Measurements from ENCODE around the gene ITSN2.
"Not testable (repeated sequence)": the region's sequence is repeated elsewhere in the genome, so short reads cannot be mapped to it uniquely, and the experiment has no call there.

Gene ITSN2

DNA sequence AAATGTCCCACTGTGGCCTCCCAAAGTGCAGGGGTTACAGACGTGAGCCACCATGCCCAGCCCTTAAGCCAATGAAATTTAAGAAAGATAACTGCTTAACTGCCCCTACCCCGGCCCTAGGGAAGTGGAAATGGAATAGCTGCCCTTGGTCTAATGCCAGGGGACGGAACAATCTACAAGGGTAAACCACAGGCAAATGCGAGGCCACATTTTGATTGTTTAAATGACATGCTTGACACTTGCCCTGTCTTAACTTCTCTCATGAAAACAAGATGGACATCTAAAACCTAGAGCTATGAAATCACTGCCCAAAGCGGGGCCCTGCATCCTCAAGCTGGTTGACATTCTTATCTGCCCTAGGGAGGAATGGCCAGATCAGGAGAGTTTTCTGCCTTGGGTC is 5.5 kb upstream of the ITSN2 start:
- no peak overlapping the region for H3K4me3 ChIP-seq (ENCODE audit: low read depth, low read length)
- DNase-seq (ENCODE audit: low read depth): no peak

DNA sequence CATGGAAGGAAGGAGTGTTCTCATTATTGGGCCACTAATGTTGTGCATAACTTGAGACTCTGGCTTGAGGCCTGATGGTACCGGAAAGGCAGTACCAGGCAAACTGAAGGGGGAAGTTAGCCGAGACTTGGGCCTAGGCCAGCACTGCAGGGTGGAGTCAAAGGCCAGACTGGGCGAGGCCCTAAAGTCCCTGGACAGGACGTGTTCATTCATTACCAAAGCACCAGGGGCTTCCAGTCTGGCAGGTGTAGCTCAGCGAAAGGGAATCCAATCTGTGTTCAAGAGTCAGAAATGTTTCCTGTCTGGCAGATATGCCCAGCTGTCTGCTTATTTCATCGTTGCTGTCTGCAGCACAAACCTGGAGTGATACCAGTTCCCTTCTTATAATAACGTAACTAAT is 4.7 kb upstream of the ITSN2 start:
- H3K4me3 ChIP-seq (ENCODE audit: low read depth, low read length): no peak overlapping the region
- DNase-seq (ENCODE audit: low read depth): no peak

DNA sequence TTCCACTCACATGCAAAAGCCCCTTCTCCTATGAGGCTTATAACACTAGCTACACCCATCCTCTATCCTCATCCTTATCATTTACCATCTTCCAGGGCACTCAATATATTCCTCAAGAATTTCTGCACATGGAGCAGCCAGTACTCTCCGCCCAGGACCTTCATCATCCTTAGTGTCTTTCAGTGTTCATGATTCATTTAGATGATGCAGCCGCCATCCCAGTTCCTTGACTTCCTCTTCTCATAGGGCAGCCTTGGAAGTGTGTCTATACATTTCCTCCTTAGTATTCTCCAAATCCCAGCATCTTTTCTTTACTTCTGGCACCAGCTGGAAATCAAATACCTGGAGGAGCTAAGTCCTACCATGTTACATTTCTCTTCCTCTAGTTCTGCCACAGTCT is 3.0 kb upstream of the ITSN2 start:
- H3K4me3 ChIP-seq (ENCODE audit: low read depth, low read length): no peak overlapping the region
- DNase-seq (ENCODE audit: low read depth): no peak

DNA sequence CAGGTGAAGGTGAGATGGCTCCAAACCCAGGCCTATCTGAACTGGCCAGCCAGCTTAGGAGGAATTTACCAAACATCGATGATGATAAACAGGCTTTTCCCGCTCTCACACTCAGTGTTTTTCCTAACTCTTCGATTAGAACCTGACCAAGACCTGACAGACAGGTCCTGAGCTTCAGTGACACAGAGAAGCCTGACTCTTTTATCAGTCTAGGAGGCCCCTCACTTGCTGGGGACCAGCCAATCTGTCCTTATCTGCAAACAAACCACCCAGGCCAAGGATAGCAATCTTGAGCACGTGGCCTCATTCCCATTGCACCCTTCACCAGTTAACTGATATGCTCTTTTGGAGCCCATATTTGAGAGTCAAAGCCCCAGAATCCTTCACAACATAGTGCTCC is 1.9 kb upstream of the ITSN2 start:
- H3K4me3 ChIP-seq (ENCODE audit: low read depth, low read length): no peak overlapping the region
- DNase-seq (ENCODE audit: low read depth): no peak

DNA sequence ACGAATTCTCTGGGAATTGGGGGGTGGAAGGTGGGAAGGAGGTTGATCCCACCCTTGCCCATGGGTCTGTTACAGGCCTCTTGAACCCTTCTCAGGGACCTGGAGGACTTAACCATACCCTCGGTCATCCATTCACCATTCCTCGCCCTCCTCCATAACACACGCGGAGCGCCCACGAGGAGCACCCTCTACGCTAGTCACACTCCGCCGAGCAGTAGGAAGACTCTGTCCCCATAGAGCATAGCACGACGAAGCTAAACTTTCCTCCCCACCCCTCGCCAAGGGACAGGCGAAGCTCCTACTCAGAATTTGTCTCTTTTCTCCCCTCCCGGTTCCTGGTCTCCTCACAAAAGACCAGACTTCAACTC is 611 bp upstream of the ITSN2 start:
- H3K4me3 ChIP-seq (ENCODE audit: low read depth, low read length): peak overlapping the region; percentile 85
- no peak for DNase-seq (ENCODE audit: low read depth)

DNA sequence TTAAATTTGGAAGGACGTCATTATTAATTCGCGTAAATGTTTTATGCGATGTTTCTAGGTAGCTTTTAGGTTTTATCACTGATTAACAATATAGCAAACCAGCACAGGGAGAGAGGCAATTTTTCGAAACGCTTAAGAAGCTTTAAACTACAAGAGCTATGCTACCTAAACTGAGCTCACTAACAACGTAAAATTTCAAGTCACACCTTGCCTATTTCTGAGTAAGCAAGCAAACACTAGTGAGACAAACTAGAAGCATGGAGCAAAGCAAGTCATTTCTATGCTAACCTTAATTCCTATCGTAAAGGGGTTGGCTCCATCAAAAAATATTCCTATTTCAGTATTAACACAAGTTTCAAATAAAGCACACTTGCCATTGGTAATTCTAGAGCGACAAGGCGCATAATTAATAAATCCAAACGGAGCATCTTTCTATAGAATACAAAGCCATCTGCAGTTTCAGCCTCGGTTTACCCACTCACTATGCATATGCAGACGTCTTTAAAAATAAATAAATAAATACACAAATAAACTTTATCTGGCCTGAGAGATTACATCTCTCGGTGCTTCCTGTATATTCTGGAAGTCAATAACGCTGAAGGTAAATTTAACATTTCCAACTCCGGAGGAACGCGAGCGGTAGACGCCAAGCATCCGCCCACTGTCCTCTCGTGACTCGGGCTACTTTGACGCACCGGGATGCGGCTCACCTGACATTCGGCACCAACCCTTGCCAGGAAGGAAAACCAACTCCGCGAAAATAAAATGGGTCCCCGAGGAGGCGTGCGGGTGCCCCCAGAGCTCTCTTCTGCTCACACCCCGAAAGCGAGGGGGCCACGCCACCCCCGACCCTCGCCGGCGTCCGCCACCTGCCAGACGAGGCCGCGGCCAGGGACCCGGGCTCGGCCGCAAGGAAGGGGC is 947 bp downstream of the ITSN2 start:
- DNase-seq (ENCODE audit: low read depth): no peak
- H3K4me3 ChIP-seq (ENCODE audit: low read depth, low read length): peak overlapping the region; percentile 85

DNA sequence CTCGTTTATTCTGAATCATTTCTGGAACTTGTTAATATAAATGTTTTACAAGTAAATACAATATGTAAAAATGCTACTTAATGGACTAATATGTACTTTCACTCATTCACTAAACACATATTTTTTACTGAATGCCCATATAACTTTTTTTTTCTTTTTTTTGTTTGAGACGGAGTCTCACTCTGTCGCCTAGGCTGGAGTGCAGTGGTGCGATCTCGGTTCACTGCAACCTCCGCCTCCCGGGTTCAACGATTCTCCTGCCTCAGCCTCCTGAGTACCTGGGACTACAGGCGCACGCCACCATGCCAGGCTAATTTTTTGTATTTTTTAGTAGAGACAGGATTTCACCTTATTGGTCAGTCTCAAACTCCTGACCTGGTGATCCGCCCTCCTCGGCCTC is 2.6 kb downstream of the ITSN2 start:
- not testable (repeated sequence) for DNase-seq (ENCODE audit: low read depth); H3K4me3 ChIP-seq (ENCODE audit: low read depth, low read length)

DNA sequence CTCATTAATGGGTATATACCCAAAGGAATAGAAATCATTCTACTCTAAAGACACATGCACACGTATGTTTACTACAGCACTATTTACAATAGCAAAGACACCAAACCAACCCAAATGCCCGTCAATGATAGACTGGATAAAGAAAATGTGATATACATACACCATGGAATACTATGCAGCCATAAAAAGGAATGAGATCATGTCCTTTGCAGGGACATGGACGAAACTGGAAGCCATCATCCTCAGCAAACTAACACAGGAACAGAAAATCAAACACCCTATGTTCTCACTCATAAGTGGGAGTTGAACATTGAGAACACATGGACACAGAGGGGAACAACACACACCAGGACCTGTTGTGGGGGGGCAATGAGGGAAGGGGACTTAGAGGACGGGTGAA is 3.2 kb downstream of the ITSN2 start:
- not testable (repeated sequence) for DNase-seq (ENCODE audit: low read depth); H3K4me3 ChIP-seq (ENCODE audit: low read depth, low read length)

DNA sequence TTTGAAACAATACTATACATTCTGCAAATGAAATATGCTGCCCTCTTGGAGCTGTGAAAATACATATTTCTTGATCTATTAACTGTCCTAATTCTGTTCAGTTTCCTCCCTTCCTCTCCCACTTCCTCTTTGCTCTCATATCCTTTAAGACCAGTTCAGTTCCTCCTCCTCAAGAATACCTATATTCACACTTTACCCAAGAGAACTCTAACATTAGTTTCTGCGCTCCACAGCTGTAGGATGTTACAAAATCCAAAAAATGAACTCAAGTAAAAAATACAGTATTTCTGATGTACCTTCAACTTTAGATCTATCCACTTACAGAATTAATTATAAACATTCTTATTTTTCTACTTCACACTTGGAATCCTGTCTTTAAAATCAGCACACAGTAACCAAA is 5.4 kb downstream of the ITSN2 start:
- no peak for DNase-seq (ENCODE audit: low read depth)
- no peak overlapping the region for H3K4me3 ChIP-seq (ENCODE audit: low read depth, low read length)

DNA sequence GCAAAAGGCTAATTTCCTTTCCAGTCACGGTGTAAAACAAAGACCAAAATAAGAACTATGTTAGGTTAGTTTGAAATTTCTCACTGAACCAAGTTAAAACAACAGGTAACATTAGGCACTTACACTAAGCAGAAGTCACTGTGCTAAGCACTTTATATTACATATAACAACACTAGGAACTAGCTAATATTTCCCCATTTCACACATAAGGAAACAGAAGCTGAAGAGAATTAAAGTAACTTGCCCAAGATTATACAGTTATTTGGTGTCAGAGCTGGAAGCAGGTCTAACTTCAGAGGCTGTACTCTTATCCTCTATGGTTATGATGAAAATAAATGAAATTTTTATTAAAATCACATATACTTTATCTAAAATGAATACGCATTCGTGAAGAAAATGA is 5.9 kb downstream of the ITSN2 start:
- no peak overlapping the region for H3K4me3 ChIP-seq (ENCODE audit: low read depth, low read length)
- no peak for DNase-seq (ENCODE audit: low read depth)

DNA sequence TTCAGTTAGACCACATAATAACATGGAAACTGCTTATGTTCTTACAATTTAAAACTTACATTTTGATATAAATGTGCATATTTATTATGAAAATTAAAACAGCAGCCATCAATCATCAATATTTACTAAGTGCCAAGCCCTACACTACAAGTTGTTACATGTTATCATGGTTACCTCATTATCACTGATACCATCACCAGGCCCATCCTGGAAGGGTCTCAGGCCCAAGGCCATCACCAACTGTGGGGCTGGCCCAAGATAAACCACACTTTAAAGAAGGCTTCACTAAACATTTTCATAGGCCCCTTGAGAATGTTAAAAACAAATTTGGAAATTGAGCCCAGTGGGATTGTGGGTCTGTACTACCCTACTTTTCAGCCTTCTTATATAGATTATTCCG is 6.4 kb downstream of the ITSN2 start:
- H3K4me3 ChIP-seq (ENCODE audit: low read depth, low read length): no peak overlapping the region
- no peak for DNase-seq (ENCODE audit: low read depth)

DNA sequence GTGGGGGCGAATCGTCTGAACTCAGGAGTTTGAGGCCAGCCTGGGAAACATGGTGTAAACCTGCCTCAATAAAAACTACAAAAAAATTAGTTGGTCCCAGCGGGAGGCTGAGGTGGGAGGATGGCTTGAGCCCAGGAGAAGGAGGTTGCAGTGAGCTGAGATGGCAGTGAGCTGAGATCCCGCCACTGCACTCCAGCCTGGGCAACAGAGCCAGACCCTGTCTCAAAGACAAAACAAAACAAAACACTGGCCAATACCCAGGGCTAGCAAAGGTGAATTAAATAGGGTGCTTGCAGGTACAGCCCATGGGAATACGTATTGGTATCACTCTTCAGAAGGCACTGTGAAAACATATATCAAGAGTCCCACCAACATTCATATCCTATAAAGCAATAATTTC is 7.0 kb downstream of the ITSN2 start:
- no peak for DNase-seq (ENCODE audit: low read depth)
- no peak overlapping the region for H3K4me3 ChIP-seq (ENCODE audit: low read depth, low read length)

DNA sequence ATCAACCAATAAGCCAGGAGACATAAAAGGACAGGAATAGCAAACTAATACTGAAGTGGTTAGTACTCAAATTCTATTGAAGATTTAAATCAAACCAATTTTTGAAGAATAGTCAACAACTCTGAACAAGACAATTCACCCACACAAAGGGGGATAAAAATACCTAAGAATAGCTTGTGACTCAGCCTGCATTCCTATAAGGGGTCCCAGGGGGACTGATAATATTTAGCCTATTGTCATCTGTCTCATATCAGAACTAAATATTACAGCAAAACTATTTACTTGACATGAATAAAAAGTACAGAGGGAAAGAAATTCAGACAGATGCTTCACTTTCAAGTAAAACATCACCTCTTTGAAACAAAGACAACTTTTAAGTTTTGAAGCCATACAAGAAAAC is 7.7 kb downstream of the ITSN2 start:
- H3K4me3 ChIP-seq (ENCODE audit: low read depth, low read length): no peak overlapping the region
- no peak for DNase-seq (ENCODE audit: low read depth)

DNA sequence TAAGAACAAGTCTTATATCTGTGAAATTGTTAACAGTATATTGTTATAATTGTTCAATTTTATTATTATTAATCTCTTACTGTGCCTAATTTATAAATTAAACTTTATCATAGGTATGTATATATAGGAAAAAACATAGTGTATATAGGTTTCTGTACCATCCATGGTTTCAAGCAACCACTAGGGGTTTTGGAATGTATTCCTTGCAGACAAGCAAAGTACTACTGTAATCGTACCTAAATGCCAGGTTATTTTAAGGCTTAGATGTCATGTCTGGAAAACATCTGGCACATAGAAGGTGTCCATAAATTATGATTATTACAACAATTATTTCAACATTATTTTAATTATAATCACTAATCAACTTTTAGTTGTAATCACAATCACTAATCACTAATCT is 8.4 kb downstream of the ITSN2 start:
- H3K4me3 ChIP-seq (ENCODE audit: low read depth, low read length): no peak overlapping the region
- no peak for DNase-seq (ENCODE audit: low read depth)

DNA sequence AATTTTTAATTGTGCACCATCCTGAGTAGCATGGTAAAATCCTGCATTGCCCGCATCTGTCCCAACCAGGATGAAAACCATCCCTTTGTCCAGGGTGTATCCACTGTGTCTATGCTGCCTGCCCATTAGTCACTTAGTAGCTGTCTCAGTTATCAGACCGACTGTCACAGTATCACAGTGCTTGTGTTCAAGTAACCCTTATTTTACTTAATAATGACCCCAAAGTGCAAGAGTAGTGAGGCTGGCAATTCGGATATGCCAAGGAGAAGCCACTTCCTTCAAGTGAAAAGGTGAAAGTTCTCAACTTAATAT is 8.8 kb downstream of the ITSN2 start:
- no peak overlapping the region for H3K4me3 ChIP-seq (ENCODE audit: low read depth, low read length)
- no peak for DNase-seq (ENCODE audit: low read depth)

DNA sequence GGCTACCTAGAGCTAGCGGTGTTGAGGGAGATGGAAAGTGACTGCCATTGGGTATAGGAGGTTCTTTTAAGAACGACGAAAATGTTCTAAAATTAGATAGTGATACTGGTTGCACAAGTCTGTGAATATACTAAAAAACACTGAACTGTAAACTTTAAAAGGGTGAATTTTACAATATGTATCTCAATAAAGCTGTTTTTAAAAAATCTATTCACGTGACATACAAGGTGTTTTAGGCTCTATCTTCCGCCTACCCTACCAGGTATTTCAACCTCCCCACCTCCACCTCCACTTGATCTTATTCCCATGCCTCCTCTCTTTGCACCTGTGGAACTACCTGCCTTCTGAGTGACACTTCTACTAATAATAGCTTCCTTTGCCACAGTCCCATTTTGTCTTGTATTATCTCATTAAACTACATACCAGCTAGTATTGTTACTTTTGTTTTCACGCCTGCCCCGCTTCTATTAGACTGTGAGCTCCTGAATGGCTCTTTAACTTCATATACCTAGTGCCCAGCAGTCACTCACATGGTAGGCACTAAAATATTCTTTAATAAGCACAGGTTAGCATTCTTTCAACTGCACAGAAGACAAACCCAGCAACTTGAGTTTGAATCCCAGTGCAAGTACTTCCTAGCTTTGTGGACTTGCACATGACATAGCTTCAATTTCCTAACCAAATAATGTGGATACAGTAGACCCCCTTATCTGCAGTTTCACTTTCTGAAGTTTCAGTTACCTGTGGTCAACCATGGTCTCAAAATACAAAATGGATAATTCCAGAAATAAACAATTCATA is 9.3 kb downstream of the ITSN2 start:
- DNase-seq (ENCODE audit: low read depth): no peak
- H3K4me3 ChIP-seq (ENCODE audit: low read depth, low read length): no peak overlapping the region

DNA sequence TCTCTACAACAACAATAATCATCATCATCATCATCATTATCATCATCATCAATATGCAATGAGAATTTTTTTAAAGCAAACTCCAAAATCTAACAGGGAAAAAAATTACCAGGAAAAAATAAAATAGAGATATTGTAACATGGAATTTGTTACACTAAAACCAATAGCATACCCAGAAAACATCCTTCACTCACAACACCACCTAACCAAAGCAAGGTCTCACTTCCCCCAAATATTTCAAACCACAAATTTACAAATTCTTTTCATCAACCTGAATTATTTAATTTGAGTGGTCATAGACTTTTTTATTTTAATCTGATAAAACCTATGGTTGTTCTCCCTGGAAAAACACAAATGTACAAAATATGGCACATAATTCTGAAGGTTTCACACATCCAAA is 11.2 kb downstream of the ITSN2 start:
- no peak for DNase-seq (ENCODE audit: low read depth)
- H3K4me3 ChIP-seq (ENCODE audit: low read depth, low read length): no peak overlapping the region

DNA sequence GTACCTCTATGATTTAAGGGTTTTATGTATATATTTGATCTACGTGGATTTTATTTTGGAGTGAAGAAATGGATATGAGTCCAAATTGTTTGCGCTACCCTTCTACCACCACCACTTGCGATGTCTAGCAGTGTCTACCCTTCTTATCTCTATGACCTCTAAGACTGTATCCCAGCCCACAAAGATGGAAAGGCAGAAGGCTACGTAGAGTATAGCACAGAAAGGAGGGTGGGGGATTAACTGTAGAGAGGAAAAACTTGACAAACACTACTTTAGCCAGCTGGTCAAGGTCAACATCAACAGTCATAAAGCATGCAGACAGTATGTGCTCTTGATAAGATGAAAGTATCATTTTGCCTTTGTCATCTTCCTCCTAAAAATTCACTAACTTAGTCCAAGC is 14.4 kb downstream of the ITSN2 start:
- no peak overlapping the region for H3K4me3 ChIP-seq (ENCODE audit: low read depth, low read length)
- no peak for DNase-seq (ENCODE audit: low read depth)

DNA sequence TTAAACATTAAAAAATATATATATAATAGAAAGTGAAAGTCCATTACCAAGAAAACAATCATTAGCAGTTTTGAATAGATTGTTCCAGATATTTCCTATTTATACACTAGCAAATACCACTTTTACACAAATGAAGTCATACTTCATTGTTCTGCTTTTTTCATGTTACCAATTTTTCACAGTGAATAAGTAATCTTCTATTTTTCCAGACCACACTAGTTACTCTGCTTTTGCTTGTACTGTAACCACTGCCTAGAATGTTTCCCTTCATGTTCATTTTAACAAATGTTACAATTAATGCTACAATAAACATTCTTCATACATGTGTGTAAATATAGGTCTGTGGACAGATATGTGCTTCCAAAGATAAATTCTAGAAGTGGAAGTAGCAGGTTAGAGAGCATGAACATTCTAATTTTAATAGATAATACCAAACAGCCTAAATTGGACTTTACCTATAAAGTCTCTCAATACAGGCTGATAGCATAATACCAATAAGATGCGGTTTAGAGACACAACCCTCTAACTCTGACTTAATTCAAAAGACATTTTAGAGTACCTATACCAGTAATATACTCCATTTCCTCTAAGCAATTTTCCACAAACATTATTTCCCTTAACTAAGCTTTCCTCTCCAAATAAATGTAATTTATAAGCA is 17.0 kb downstream of the ITSN2 start:
- no peak for DNase-seq (ENCODE audit: low read depth)

DNA sequence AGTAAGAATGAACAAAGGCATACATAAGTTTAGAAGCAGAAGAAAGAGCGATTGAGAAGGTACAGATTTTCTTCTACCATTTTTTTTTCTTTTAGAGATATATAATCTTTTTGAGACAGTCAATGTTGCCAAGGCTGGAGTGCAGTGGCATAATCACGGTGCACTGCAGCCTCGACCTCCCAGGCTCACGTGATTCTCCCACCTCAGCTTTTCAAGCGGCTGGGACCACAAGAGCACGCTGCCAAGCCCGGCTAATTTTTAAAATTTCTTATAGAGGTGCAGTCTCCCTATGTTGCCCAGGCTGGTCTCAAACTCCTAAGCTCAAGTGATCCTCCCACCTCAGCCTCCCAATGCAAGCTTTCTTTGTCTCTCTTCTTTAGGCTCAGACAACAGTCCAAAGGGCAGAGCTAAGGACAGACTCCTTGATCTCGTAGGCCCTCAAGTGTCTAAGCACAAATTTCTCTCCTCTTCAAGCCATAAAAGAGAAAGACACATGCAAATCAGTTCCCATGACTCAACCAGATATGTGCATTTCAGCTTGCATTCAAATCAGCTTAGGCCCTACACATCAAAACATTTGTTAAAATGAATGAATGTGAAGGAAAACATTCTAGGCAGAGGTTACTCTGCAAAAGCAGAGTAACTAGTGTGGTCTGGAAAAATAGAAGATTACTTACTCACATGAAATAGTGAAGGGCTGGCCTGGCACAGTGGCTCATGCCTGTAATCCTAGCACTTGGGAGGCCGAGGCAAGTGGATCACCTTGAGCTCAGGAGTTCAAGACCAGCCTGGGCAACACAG is 18.0 kb downstream of the ITSN2 start:
- peak; percentile 28 for DNase-seq (ENCODE audit: low read depth)
- no peak overlapping the region for H3K4me3 ChIP-seq (ENCODE audit: low read depth, low read length)

More for the DNA sequence above, 17.0 kb downstream of the ITSN2 start:
- H3K4me3 ChIP-seq (ENCODE audit: low read depth, low read length): no peak overlapping the region

Data from skeletal muscle cell (primary cell).